GM21576 (cell line): Measurements from ENCODE around the gene ANKS1B.
"Not testable (repeated sequence)": the region's sequence is repeated elsewhere in the genome, so short reads cannot be mapped to it uniquely, and the experiment has no call there.

Source experiments
- ATAC-seq: cut with Tn5 transposase; IDR thresholded peaks from one replicate; pipeline ENCODE4 v1.9.1; 2021; ENCODE audit warnings: mild to moderate bottlenecking, moderate library complexity; ENCODE audit not compliant: unreplicated experiment

ANKS1B gene

GRCh38 chr12:99984271-99985128, at the start of gene ANKS1B:
Gene ANKS1B (minus strand): TSS chr12:99984936. CDS start chr12:99984237, 699 bp downstream.
- peak; percentile 48 for ATAC-seq

GRCh38 chr12:100031836-100032235, 47.1 kb upstream of the ANKS1B start:
- ATAC-seq = no peak

DNA sequence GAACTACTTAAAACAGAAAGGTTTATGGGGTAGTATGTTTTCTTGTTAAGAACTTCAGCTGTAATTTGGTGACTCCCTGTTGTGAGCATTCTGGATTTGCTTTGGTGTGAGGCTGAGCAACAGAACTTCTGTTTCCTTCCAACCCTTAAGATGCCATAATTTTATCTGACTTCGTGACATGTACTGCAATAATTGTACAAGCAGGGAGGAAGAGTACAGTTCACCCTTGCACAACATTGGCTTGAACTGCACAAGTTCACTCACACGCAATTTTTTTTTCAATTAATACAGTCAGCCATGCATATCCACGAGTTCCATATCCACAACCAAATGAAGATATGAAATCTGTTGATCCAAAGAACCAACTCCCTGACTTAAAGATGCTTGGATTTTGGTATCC, 42.9 kb upstream of the ANKS1B start:
- no peak for ATAC-seq

DNA sequence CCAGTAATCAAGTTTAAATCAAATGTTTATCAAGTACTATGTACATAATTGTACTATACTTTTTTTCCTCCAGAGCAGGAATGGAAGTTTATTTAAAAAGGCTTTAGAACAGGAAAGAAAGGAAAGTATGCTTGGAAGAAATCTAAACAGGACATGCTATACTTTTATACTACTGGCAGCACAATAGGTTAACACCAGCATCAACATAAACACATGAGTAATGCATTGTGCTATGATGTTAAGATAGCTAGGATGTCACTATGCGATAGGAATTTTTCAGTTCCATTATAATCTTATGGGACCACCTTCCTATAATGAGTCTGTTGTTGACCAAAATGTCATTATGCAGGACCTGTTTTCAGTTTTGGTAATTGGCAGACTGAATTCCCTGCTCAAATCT, 41.5 kb upstream of the ANKS1B start:
- no peak for ATAC-seq

DNA sequence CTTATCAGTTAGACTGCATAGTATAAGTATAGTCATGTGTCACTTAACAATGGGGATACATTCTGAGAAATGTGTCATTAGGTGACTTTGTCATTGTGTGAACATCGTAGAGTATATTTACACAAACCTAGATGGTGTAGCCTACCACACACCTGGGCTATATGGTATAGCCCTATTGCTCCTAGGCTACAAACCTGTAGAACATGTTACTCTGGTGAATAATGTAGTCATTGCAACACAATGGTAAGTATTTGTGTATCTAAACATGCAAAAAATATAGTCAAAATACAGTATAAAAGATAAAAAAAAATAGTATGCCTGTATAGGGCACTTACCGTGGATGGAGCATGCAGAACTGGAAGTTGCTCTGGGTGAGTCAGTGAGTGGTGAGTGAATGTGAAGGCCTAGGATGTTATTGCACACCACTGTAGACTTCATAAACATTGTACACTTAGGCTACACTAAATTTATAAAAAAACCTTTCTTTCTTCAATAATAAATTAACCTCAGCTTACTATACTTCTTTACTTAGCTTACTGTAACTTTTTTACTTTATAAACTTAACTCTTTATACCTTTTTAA, 40.3 kb upstream of the ANKS1B start:
- ATAC-seq = no peak

DNA sequence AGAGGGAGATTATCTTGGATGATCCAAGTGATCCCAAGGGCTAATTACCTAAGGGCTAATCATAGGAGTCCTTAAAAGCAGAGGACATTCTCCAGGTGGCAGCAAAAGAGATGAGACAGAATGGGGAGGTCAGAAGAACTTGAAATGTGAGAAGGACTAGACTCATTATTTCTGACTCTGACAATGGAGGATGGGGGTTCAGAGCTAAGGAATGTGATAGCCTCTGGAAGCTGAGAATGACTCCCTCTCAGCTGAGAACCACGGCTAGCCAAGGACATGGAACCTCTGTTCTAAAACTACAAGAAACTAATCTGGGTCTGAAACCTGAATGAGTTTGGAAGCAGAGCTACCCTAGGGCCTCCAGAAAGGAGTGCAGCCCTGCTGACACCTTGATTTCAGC, 35.6 kb upstream of the ANKS1B start:
- no peak for ATAC-seq

DNA sequence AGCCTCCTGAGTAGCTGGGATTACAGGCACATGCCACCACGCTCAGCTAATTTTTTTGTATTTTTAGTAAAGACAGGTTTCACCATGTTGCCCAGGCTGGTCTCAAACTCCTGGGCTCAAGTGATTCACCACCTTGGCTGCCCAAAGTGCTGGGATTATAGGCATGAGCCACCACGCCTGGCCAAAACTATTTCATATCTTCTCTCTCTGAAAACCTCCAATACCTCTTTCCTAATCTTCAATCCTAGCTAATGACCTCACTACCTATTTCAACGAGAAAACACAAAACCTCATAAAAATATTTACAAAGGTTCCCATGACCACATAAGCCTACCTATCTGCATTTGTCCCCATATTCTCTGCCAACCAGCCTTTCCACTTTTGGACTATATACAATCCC, 32.3 kb upstream of the ANKS1B start:
- no peak for ATAC-seq

- ATAC-seq = not testable (repeated sequence)
Observed at GRCh38 chr12:100016304-100016703, 31.6 kb upstream of the ANKS1B start.

DNA sequence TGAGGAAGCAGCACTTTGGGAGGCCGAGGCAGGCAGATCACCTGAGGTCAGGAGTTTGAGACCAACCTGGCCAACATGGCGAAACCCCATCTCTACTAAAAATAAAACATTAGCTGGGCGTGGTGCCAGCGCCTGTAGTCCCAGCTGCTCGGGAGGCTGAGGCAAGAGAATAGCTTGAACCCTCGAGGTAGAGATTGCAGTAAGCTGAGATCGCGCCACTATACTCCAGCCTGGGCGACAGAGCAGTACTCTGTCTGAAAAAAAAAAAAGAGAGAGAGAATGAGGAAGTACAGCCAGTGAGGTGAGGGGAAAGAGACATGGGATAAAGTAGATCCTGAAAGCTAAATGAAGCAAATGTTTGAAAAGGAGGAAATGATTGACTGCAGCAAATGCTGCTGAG, 21.1 kb upstream of the ANKS1B start:
- not testable (repeated sequence) for ATAC-seq

GRCh38 chr12:99997806-99998205, 13.1 kb upstream of the ANKS1B start:
- no peak for ATAC-seq

DNA sequence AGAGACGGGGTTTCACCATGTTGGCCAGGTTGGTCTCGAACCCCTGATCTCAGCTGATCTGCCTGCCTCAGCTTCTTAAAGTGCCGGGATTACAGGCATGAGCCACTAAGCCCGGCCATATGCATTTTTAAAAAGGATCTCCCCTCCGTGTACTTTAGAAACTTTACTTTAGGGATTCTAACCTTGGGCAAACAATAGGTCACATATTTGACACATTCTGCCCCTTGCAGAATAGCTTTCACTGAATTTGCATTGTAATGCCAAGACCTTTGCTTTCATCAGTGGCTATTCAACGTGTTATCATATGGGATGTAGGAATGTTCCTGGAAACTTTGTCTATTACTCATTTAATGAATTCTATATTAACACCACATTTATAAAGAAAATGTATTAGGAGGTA, 11.4 kb upstream of the ANKS1B start:
- no peak for ATAC-seq

DNA sequence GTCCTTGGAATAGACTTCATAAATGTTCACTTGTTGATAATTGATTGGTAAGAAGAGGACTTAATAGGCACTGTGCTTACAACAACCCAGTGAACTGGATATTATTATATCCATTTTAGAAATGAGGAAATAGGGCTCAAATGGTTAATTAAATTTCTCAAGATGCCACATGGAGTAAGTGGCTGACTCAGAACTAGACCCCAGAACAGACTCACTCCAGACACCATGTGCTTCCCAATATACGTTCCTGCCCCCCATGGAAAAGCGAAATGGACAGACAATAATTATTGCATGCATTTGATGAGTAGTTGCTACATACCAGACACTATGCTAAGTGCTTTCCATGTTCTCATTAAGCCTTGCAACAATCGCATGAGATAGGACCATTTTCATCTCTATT, 895 bp upstream of the ANKS1B start:
- ATAC-seq = no peak

DNA sequence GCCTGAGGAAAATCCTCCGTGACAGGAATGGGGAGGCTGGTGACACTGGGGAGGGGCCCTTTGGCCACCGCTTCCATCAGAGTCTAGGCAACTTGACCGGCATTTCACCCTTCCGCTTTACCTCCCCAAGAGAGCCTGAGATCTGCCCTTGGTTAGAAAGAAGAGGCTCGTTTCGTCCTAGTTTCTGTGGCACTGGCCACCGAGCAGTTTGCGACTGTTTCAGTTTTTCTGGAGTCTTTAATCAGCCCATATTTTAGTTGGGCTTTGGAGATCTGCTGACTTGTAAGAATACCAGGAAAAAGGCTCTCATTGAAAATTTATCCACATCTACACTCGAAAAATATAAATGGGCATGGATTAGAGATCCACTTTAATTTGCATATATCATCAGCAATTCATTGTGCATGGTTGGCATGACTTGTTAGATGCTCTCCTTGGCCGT, 414 bp upstream of the ANKS1B start:
- peak; percentile 51 for ATAC-seq

- ATAC-seq = no peak
Observed at GRCh38 chr12:99983456-99984258, 1.1 kb downstream of the ANKS1B start.

GRCh38 chr12:99981639-99982190, 3.0 kb downstream of the ANKS1B start:
- no peak for ATAC-seq

- ATAC-seq = no peak
Observed at GRCh38 chr12:99979471-99979870, 5.3 kb downstream of the ANKS1B start.

- ATAC-seq = no peak
Observed at GRCh38 chr12:99978152-99978551, 6.6 kb downstream of the ANKS1B start.

- no peak for ATAC-seq
Observed at GRCh38 chr12:99977550-99977949, 7.2 kb downstream of the ANKS1B start.

DNA sequence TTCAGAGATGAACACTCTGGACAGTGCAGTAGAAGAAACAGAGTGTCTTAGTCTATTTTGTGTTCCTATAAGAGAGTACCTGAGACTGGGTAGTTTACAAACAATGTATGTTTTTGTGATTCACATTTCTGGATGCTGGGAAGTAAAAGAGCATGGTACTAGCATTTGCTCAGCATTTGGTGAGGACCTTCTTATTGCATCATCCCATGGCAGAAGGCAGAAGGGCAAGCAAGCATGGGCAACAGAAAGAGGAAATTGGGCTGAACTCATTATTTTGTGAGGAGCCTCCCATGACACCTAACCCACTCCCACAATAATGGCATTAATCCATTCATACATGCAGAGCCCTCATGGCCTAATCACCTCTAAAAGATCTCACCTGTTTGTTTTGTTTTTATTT, 8.0 kb downstream of the ANKS1B start:
- ATAC-seq = no peak

- no peak for ATAC-seq
Observed at GRCh38 chr12:99975321-99975720, 9.4 kb downstream of the ANKS1B start.

DNA sequence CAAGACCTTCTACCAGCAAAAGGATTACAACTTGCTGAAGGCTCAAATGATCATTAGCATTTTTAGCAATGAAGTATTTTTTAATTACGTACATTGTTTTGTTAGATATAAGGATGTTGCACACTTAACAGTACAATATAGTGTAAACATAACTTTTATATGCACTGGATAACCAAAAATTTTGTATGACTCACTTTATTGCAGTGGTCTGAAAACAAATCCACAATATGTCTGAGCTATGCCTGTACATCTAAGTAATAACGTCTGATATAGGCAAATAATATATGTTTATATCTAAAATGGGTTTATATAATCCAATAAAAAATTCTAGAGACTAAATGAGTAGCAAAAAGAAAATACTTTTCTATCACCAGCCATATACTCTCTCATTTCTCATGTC, 10.6 kb downstream of the ANKS1B start:
- no peak for ATAC-seq
